GM23338 (cell line): ENCODE data around the gene NRG3. TPM values are rescaled to one million over a fixed set of nuclear protein-coding genes. Genes with fewer than 3 reads are reported as not detected.

Experiments
- ATAC-seq: fragments of 200-7000 bp; cut with Tn5 transposase; 3 replicates; pipeline ENCODE4 v1.9.1; 2020
- DNase-seq: peaks from one replicate; pipeline ENCODE4 v3.0.0-alpha.2; 2015; ENCODE audit warnings: low spot score
- H2AFZ ChIP-seq: fragments of 200-600 bp; sonication (generic); 2 replicates; pipeline ENCODE4 v1.8.0; 2016; ENCODE audit warnings: antibody characterized with exemption, mild to moderate bottlenecking, moderate library complexity
- H3F3A ChIP-seq: fragments of 200-600 bp; sonication (generic); replicated peaks from 2 replicates; pipeline ENCODE4 v1.8.0; 2017; ENCODE audit warnings: antibody characterized with exemption, mixed run types, low read depth
- H3K27ac ChIP-seq: fragments of 200-600 bp; sonication (generic); 2 replicates; pipeline ENCODE4 v1.6.1; 2016; ENCODE audit warnings: low read depth
- H3K27me3 ChIP-seq: fragments of 200-600 bp; sonication (generic); 2 replicates; pipeline ENCODE4 v1.8.0; 2016; ENCODE audit warnings: mild to moderate bottlenecking, mixed run types, moderate library complexity; ENCODE audit not compliant: insufficient read depth
- H3K36me3 ChIP-seq: fragments of 200-600 bp; sonication (generic); 2 replicates; pipeline ENCODE4 v1.8.0; 2016; ENCODE audit warnings: mild to moderate bottlenecking; ENCODE audit not compliant: insufficient read depth
- H3K4me1 ChIP-seq: fragments of 200-600 bp; sonication (generic); 2 replicates; pipeline ENCODE4 v1.8.0; 2016; ENCODE audit warnings: mild to moderate bottlenecking, moderate library complexity; ENCODE audit not compliant: insufficient read depth
- H3K4me2 ChIP-seq: fragments of 200-600 bp; sonication (generic); 2 replicates; pipeline ENCODE4 v1.7.1; 2017; ENCODE audit warnings: mixed run types
- H3K4me3 ChIP-seq: fragments of 200-600 bp; sonication (generic); 2 replicates; pipeline ENCODE4 v1.6.1; 2016; ENCODE audit warnings: mixed run types
- H3K79me2 ChIP-seq: fragments of 200-600 bp; sonication (generic); replicated peaks from 2 replicates; pipeline ENCODE4 v1.8.0; 2017; ENCODE audit warnings: mild to moderate bottlenecking; ENCODE audit not compliant: insufficient read depth
- H3K9me2 ChIP-seq: fragments of 200-600 bp; sonication (generic); 2 replicates; pipeline ENCODE4 v1.8.0; 2017; ENCODE audit not compliant: insufficient read depth
- H4K20me1 ChIP-seq: fragments of 200-600 bp; sonication (generic); replicated peaks from 2 replicates; pipeline ENCODE4 v1.8.0; 2017; ENCODE audit warnings: mild to moderate bottlenecking; ENCODE audit not compliant: insufficient read depth
- H3K27ac Mint-ChIP-seq: 2 replicates; pipeline ENCODE4 v1.8.0; 2020; ENCODE audit warnings: inconsistent platforms, mild to moderate bottlenecking, moderate library complexity, mixed read lengths
- H3K27me3 Mint-ChIP-seq: 3 replicates; pipeline ENCODE4 v1.8.0; 2022; ENCODE audit warnings: low read depth, mild to moderate bottlenecking, moderate library complexity, mixed read lengths, inconsistent platforms; ENCODE audit not compliant: insufficient read depth, poor library complexity
- H3K36me3 Mint-ChIP-seq: 3 replicates; pipeline ENCODE4 v1.8.0; 2021; ENCODE audit warnings: low read depth, mild to moderate bottlenecking, inconsistent platforms, moderate library complexity, mixed read lengths
- H3K4me1 Mint-ChIP-seq: 3 replicates; pipeline ENCODE4 v1.8.0; 2020; ENCODE audit warnings: mild to moderate bottlenecking, inconsistent platforms, mixed read lengths
- H3K4me3 Mint-ChIP-seq: 3 replicates; pipeline ENCODE4 v1.8.0; 2021; ENCODE audit warnings: moderate library complexity, mild to moderate bottlenecking, inconsistent platforms, mixed read lengths
- H3K9me3 Mint-ChIP-seq: 3 replicates; pipeline ENCODE4 v1.8.0; 2020; ENCODE audit warnings: moderate library complexity, mild to moderate bottlenecking, inconsistent platforms, mixed read lengths
- CREB1 ChIP-seq: fragments of 250-450 bp; sonication (Bioruptor Pico); IDR thresholded peaks from 2 replicates; pipeline ENCODE4 v1.5.0; 2020; ENCODE audit warnings: low read depth, mild to moderate bottlenecking, moderate library complexity
- CTCF ChIP-seq, 2 experiments: fragments of 200-600 bp in 1 of 2; sonication (generic) in 1 of 2; conservative IDR thresholded peaks; 2 replicates each; pipeline versions ENCODE4 v1.5.1 to v1.6.1; 2016 to 2017; ENCODE audit warnings: antibody characterized with exemption in 2 of 2, low read depth in 2 of 2, mild to moderate bottlenecking in 2 of 2, moderate library complexity in 1 of 2
- EZH2 ChIP-seq: fragments of 200-600 bp; sonication (generic); IDR thresholded peaks from one replicate; pipeline ENCODE4 v1.8.0; 2017; ENCODE audit warnings: antibody characterized with exemption, mild to moderate bottlenecking, low read depth; ENCODE audit not compliant: unreplicated experiment
- EZH2phosphoT487 ChIP-seq: fragments of 200-600 bp; sonication (generic); IDR thresholded peaks from one replicate; pipeline ENCODE4 v1.8.1; 2018; ENCODE audit warnings: antibody characterized with exemption; ENCODE audit not compliant: unreplicated experiment
- JUNB ChIP-seq: IDR thresholded peaks from one replicate; pipeline ENCODE4 v1.6.1; 2016; ENCODE audit warnings: antibody characterized with exemption; ENCODE audit not compliant: unreplicated experiment
- NANOG ChIP-seq: IDR thresholded peaks from 2 replicates; pipeline ENCODE4 v1.6.1; 2016; ENCODE audit warnings: antibody characterized with exemption, borderline replicate concordance
- POLR2AphosphoS5 ChIP-seq: IDR thresholded peaks from 2 replicates; pipeline ENCODE4 v1.6.1; 2016; ENCODE audit warnings: antibody characterized with exemption, low read depth
- STAT1 ChIP-seq: IDR thresholded peaks from one replicate; pipeline ENCODE4 v1.6.1; 2016; ENCODE audit warnings: antibody characterized with exemption; ENCODE audit not compliant: unreplicated experiment
- ZNF114 ChIP-seq: fragments of 250-450 bp; sonication (Bioruptor Pico); IDR thresholded peaks from 2 replicates; pipeline ENCODE4 v1.5.0; 2020; ENCODE audit warnings: mild to moderate bottlenecking, moderate library complexity
- ZNF331 ChIP-seq: fragments of 250-450 bp; sonication (Bioruptor Pico); IDR thresholded peaks from 2 replicates; pipeline ENCODE4 v1.5.0; 2020; ENCODE audit warnings: low read depth, mild to moderate bottlenecking, moderate library complexity
- ZNF462 ChIP-seq: fragments of 250-450 bp; sonication (Bioruptor Pico); IDR thresholded peaks from 2 replicates; pipeline ENCODE4 v1.5.0; 2020; ENCODE audit warnings: mild to moderate bottlenecking, moderate library complexity
- polyA plus RNA-seq: library from polyadenylated mRNA; unstranded; fragments of >200 nt; fragmentation: Nextera tagmentation; extraction: Ambion mirVana; gene quantifications from 2 replicates; pipeline ENCODE4 v1.2.1, GENCODE V29; 2016
- total RNA-seq: library from RNA; depleted of rRNA; stranded (reverse); fragments of >200 nt; shearing (Covaris generic); gene quantifications from 2 replicates; pipeline ENCODE4 v1.2.3, GENCODE V29; 2014
- TF ChIP-seq, protein P1 (sequence below): IDR thresholded peaks from 2 replicates; pipeline ENCODE4 v1.6.1; 2016; ENCODE audit warnings: antibody characterized with exemption
- TF ChIP-seq, protein P2 (sequence below): IDR thresholded peaks from one replicate; pipeline ENCODE4 v1.6.1; 2018; ENCODE audit warnings: antibody characterized with exemption; ENCODE audit not compliant: unreplicated experiment

Gene NRG3
- total and polyA plus RNA-seq, 2 experiments from 2014 or later = 1.9 to 3.9 TPM

GRCh38 chr10:82628373-82628772 is 753.4 kb downstream of the NRG3 start (continued):
- no peak for TF ChIP-seq EZH2
- TF ChIP-seq, protein P1, sequence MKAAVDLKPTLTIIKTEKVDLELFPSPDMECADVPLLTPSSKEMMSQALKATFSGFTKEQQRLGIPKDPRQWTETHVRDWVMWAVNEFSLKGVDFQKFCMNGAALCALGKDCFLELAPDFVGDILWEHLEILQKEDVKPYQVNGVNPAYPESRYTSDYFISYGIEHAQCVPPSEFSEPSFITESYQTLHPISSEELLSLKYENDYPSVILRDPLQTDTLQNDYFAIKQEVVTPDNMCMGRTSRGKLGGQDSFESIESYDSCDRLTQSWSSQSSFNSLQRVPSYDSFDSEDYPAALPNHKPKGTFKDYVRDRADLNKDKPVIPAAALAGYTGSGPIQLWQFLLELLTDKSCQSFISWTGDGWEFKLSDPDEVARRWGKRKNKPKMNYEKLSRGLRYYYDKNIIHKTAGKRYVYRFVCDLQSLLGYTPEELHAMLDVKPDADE = no peak
- no peak for TF ChIP-seq JUNB
- no peak for TF ChIP-seq CREB1 (CRISPR knock-in tag)

- Mint-ChIP-seq H3K36me3 (peaks cover 3% of the 10 kb centered on the region; the same call in 2 of the 3 replicates), H3K9me3 (no peaks in the 10 kb centered on the region), H3K27ac (no peak overlapping the region), H3K27me3 (no peaks in the 10 kb centered on the region), H3K4me3 (no peak overlapping the region), H3K4me1 (peaks cover 9% of the 10 kb centered on the region; the same call in 2 of the 3 replicates)
- no peak overlapping the region for H3K4me2 ChIP-seq
- no peak for ATAC-seq
- no peak overlapping the region for H3K4me3 ChIP-seq
- H3K27ac ChIP-seq = no peak overlapping the region
- no peaks in the 10 kb centered on the region for H3K9me2 ChIP-seq
- DNase-seq = no peak
- H3K79me2 ChIP-seq = no peaks in the 10 kb centered on the region
- no peak overlapping the region for H2AFZ ChIP-seq
- H3F3A ChIP-seq = no peaks in the 10 kb centered on the region
- no peaks in the 10 kb centered on the region for H3K27me3 ChIP-seq
- H4K20me1 ChIP-seq = no peaks in the 10 kb centered on the region
- H3K4me1 ChIP-seq = no peaks in the 10 kb centered on the region
- H3K36me3 ChIP-seq = no peaks in the 10 kb centered on the region
- no peak for TF ChIP-seq STAT1
- no peak for TF ChIP-seq ZNF331 (CRISPR knock-in tag)
- TF ChIP-seq JUNB = no peak
- TF ChIP-seq ZNF114 (CRISPR knock-in tag) = no peak
- no peak for TF ChIP-seq POLR2AphosphoS5
- TF ChIP-seq EZH2 = no peak
- no peak for TF ChIP-seq CTCF (conservative IDR thresholded peaks at IDR 0.05; ENCODE audit: low read depth in 2 of 2)
- no peak for TF ChIP-seq EZH2phosphoT487
- TF ChIP-seq, protein P2, sequence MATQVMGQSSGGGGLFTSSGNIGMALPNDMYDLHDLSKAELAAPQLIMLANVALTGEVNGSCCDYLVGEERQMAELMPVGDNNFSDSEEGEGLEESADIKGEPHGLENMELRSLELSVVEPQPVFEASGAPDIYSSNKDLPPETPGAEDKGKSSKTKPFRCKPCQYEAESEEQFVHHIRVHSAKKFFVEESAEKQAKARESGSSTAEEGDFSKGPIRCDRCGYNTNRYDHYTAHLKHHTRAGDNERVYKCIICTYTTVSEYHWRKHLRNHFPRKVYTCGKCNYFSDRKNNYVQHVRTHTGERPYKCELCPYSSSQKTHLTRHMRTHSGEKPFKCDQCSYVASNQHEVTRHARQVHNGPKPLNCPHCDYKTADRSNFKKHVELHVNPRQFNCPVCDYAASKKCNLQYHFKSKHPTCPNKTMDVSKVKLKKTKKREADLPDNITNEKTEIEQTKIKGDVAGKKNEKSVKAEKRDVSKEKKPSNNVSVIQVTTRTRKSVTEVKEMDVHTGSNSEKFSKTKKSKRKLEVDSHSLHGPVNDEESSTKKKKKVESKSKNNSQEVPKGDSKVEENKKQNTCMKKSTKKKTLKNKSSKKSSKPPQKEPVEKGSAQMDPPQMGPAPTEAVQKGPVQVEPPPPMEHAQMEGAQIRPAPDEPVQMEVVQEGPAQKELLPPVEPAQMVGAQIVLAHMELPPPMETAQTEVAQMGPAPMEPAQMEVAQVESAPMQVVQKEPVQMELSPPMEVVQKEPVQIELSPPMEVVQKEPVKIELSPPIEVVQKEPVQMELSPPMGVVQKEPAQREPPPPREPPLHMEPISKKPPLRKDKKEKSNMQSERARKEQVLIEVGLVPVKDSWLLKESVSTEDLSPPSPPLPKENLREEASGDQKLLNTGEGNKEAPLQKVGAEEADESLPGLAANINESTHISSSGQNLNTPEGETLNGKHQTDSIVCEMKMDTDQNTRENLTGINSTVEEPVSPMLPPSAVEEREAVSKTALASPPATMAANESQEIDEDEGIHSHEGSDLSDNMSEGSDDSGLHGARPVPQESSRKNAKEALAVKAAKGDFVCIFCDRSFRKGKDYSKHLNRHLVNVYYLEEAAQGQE = no peak
- no peak for TF ChIP-seq NANOG
- no peak for TF ChIP-seq ZNF462
These were observed 768.1 kb downstream of the NRG3 start for GRCh38 chr10:82643076-82643475.
